HG03175 (cell line): ENCODE measurements around the gene AUTS2.

Experiments used
- ATAC-seq: cut with Tn5 transposase; IDR thresholded peaks from one replicate; pipeline ENCODE4 v1.9.1; 2021; ENCODE audit warnings: mild to moderate bottlenecking, moderate library complexity; ENCODE audit not compliant: unreplicated experiment

Gene AUTS2

GRCh38 chr7:70416986-70417655 lies 818.8 kb downstream of the AUTS2 start:
- no peak for ATAC-seq

GRCh38 chr7:70419526-70420380 lies 821.5 kb downstream of the AUTS2 start:
- ATAC-seq = no peak

- ATAC-seq = no peak
Observed at GRCh38 chr7:70420381-70420662, 822.0 kb downstream of the AUTS2 start.

- no peak for ATAC-seq
Observed at GRCh38 chr7:70421319-70421718, 823.0 kb downstream of the AUTS2 start.

GRCh38 chr7:70426249-70426880 lies 828.1 kb downstream of the AUTS2 start:
- no peak for ATAC-seq

GRCh38 chr7:70432567-70433001 lies 834.3 kb downstream of the AUTS2 start:
- no peak for ATAC-seq

- ATAC-seq = no peak
Observed at GRCh38 chr7:70434376-70434775, 836.1 kb downstream of the AUTS2 start.

GRCh38 chr7:70434821-70435220 lies 836.5 kb downstream of the AUTS2 start:
- ATAC-seq = no peak

GRCh38 chr7:70435634-70436033 lies 837.4 kb downstream of the AUTS2 start:
- ATAC-seq = no peak

- no peak for ATAC-seq
Observed at GRCh38 chr7:70436790-70437350, 838.6 kb downstream of the AUTS2 start.

GRCh38 chr7:70439651-70440050 lies 841.4 kb downstream of the AUTS2 start:
- no peak for ATAC-seq

- no peak for ATAC-seq
Observed at GRCh38 chr7:70446448-70447143, 848.3 kb downstream of the AUTS2 start.

GRCh38 chr7:70448312-70448906 lies 850.1 kb downstream of the AUTS2 start:
- no peak for ATAC-seq

GRCh38 chr7:70450731-70451130 lies 852.5 kb downstream of the AUTS2 start:
- ATAC-seq = no peak

GRCh38 chr7:70455925-70456324 lies 857.6 kb downstream of the AUTS2 start:
- ATAC-seq = peak; percentile 9

GRCh38 chr7:70456719-70457118 lies 858.4 kb downstream of the AUTS2 start:
- ATAC-seq = peak; percentile 55

- no peak for ATAC-seq
Observed at GRCh38 chr7:70457482-70457881, 859.2 kb downstream of the AUTS2 start.

GRCh38 chr7:70457883-70458680 lies 859.8 kb downstream of the AUTS2 start:
- no peak for ATAC-seq

GRCh38 chr7:70458745-70459144 lies 860.5 kb downstream of the AUTS2 start:
- no peak for ATAC-seq

GRCh38 chr7:70459546-70459945 lies 861.3 kb downstream of the AUTS2 start:
- no peak for ATAC-seq
